ENCODE results near the gene TNS4.

GRCh38 chr17:40486522-40487370 is 14.7 kb downstream of the TNS4 start:
- TF ChIP-seq, protein P1, sequence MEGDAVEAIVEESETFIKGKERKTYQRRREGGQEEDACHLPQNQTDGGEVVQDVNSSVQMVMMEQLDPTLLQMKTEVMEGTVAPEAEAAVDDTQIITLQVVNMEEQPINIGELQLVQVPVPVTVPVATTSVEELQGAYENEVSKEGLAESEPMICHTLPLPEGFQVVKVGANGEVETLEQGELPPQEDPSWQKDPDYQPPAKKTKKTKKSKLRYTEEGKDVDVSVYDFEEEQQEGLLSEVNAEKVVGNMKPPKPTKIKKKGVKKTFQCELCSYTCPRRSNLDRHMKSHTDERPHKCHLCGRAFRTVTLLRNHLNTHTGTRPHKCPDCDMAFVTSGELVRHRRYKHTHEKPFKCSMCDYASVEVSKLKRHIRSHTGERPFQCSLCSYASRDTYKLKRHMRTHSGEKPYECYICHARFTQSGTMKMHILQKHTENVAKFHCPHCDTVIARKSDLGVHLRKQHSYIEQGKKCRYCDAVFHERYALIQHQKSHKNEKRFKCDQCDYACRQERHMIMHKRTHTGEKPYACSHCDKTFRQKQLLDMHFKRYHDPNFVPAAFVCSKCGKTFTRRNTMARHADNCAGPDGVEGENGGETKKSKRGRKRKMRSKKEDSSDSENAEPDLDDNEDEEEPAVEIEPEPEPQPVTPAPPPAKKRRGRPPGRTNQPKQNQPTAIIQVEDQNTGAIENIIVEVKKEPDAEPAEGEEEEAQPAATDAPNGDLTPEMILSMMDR (IDR thresholded peaks at IDR 0.05): no peak
- TF ChIP-seq POLR2A (IDR thresholded peaks at IDR 0.05): no peak

All from tibial nerve (tissue), 3 donors.